ENCODE data around the gene ATP9A.
"Not testable (repeated sequence)": the region's sequence is repeated elsewhere in the genome, so short reads cannot be mapped to it uniquely, and the experiment has no call there.

The ATP9A gene

GRCh38 chr20:51643810-51644209, 124.4 kb downstream of the ATP9A start:
- not testable (repeated sequence) for H3K27ac ChIP-seq
- peak; percentile 19 for TF ChIP-seq CTCF (conservative IDR thresholded peaks at IDR 0.05)

- no peak overlapping the region for H3K27ac ChIP-seq
- TF ChIP-seq CTCF (conservative IDR thresholded peaks at IDR 0.05) = no peak
Measured at GRCh38 chr20:51643390-51643789, 124.8 kb downstream of the ATP9A start.

- TF ChIP-seq CTCF (conservative IDR thresholded peaks at IDR 0.05) = no peak
- H3K27ac ChIP-seq = no peak overlapping the region
Measured at GRCh38 chr20:51641866-51642265, 126.3 kb downstream of the ATP9A start.

GRCh38 chr20:51640743-51641142, 127.4 kb downstream of the ATP9A start:
- TF ChIP-seq CTCF (conservative IDR thresholded peaks at IDR 0.05) = no peak
- no peak overlapping the region for H3K27ac ChIP-seq

- no peak overlapping the region for H3K27ac ChIP-seq
- TF ChIP-seq CTCF (conservative IDR thresholded peaks at IDR 0.05) = peak; percentile 92
Measured at GRCh38 chr20:51639206-51639832, 128.9 kb downstream of the ATP9A start.

- no peak for TF ChIP-seq CTCF (conservative IDR thresholded peaks at IDR 0.05)
- no peak overlapping the region for H3K27ac ChIP-seq
Measured at GRCh38 chr20:51637241-51637640, 130.9 kb downstream of the ATP9A start.

- H3K27ac ChIP-seq = no peak overlapping the region
- no peak for TF ChIP-seq CTCF (conservative IDR thresholded peaks at IDR 0.05)
Measured at GRCh38 chr20:51636123-51636522, 132.1 kb downstream of the ATP9A start.

All from VCaP (cell line).